ENCODE results near the gene ALDH5A1.

Gene ALDH5A1

GRCh38 chr6:24469811-24470210 lies 25.0 kb upstream of the ALDH5A1 start:
- no peak overlapping the region for H3K4me3 ChIP-seq (ENCODE audit: low read length)
- no peak for TF ChIP-seq ZNF274 (IDR thresholded peaks at IDR 0.05; ENCODE audit: low read depth, low read length)

- TF ChIP-seq ZNF274 (IDR thresholded peaks at IDR 0.05; ENCODE audit: low read depth, low read length): no peak
- H3K4me3 ChIP-seq (ENCODE audit: low read length): no peak overlapping the region
Observed at GRCh38 chr6:24472181-24472580, 22.6 kb upstream of the ALDH5A1 start.

DNA sequence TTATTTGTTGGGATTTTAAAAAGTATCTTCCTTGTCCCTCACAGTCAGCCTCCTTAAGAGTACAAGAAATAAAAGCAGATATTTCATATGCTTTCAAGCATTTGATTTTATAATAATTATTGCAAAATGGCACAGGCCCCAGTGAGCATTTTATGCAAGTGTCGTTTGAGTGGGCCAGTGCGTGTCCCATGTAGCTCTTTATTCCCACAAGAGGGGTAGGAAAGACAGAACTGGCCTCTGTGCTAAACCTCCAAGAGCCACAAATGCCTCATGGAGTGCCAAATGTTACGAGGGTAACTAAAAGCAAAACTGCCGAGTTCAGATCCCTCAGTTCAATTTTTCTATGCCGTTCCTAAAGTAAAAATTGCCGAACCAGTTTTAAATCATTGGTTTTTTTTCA lies 18.1 kb upstream of the ALDH5A1 start:
- no peak overlapping the region for H3K4me3 ChIP-seq (ENCODE audit: low read length)
- TF ChIP-seq ZNF274 (IDR thresholded peaks at IDR 0.05; ENCODE audit: low read depth, low read length): no peak

GRCh38 chr6:24477070-24477469 lies 17.7 kb upstream of the ALDH5A1 start:
- no peak overlapping the region for H3K4me3 ChIP-seq (ENCODE audit: low read length)
- TF ChIP-seq ZNF274 (IDR thresholded peaks at IDR 0.05; ENCODE audit: low read depth, low read length): no peak

- TF ChIP-seq ZNF274 (IDR thresholded peaks at IDR 0.05; ENCODE audit: low read depth, low read length): no peak
- H3K4me3 ChIP-seq (ENCODE audit: low read length): no peak overlapping the region
Observed at GRCh38 chr6:24478903-24479302, 15.9 kb upstream of the ALDH5A1 start.

- no peak overlapping the region for H3K4me3 ChIP-seq (ENCODE audit: low read length)
- TF ChIP-seq ZNF274 (IDR thresholded peaks at IDR 0.05; ENCODE audit: low read depth, low read length): no peak
Observed at GRCh38 chr6:24480705-24481104, 14.1 kb upstream of the ALDH5A1 start.

GRCh38 chr6:24481449-24481848 lies 13.3 kb upstream of the ALDH5A1 start:
- no peak overlapping the region for H3K4me3 ChIP-seq (ENCODE audit: low read length)
- TF ChIP-seq ZNF274 (IDR thresholded peaks at IDR 0.05; ENCODE audit: low read depth, low read length): no peak

GRCh38 chr6:24484657-24485323 lies 10.0 kb upstream of the ALDH5A1 start:
- no peak overlapping the region for H3K4me3 ChIP-seq (ENCODE audit: low read length)
- TF ChIP-seq ZNF274 (IDR thresholded peaks at IDR 0.05; ENCODE audit: low read depth, low read length): no peak

GRCh38 chr6:24486065-24486464 lies 8.7 kb upstream of the ALDH5A1 start:
- TF ChIP-seq ZNF274 (IDR thresholded peaks at IDR 0.05; ENCODE audit: low read depth, low read length): no peak
- no peak overlapping the region for H3K4me3 ChIP-seq (ENCODE audit: low read length)

GRCh38 chr6:24489470-24489869 lies 5.3 kb upstream of the ALDH5A1 start, which contains the start of gene GPLD1:
Gene GPLD1 (minus strand): TSS chr6:24489578. CDS start chr6:24489511, 67 bp downstream.
- H3K4me3 ChIP-seq (ENCODE audit: low read length): no peak within 1 kb of the TSS
- TF ChIP-seq ZNF274 (IDR thresholded peaks at IDR 0.05; ENCODE audit: low read depth, low read length): no peak

DNA sequence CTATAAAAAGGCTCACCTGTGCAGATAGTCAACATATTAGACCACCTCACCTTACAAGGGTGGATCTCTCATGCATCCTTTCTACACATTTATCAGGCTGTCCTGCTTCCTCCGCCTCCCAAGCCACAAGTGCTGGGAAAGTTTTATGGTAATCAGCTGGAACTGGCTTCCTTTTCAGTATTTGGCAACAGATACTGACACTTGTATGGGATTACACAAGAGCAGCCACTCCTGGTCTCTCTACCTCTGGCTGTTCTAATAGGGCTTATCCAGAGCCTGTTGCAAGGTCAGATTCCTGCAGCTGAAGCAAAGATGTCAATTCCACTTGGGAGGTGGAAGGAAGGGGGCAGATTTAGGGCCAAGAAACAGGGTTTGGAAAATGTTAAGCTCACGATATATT lies 4.9 kb upstream of the ALDH5A1 start:
- TF ChIP-seq ZNF274 (IDR thresholded peaks at IDR 0.05; ENCODE audit: low read depth, low read length): no peak

DNA sequence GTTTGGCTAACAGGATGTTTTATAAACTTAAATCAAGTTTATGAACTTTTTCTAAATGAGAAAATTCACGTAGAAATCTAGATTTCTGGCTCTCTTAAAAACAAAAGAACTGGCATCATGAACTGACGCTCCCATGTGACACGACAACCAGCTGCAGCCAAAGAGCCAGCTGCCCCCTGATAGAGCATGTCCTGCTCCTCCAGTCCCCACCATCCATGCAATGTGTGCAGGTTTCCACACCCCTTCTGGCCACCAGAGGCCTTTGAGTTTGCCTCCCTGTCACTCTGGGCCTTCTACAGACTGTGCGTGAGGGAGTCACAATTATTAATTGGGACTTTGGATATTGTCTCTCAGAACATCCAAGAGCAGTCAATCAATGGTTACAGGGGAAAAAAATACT lies 3.8 kb upstream of the ALDH5A1 start:
- H3K4me3 ChIP-seq (ENCODE audit: low read length): no peak overlapping the region
- no peak for TF ChIP-seq ZNF274 (IDR thresholded peaks at IDR 0.05; ENCODE audit: low read depth, low read length)

More for the DNA sequence above, 4.9 kb upstream of the ALDH5A1 start:
- H3K4me3 ChIP-seq (ENCODE audit: low read length): no peak overlapping the region

DNA sequence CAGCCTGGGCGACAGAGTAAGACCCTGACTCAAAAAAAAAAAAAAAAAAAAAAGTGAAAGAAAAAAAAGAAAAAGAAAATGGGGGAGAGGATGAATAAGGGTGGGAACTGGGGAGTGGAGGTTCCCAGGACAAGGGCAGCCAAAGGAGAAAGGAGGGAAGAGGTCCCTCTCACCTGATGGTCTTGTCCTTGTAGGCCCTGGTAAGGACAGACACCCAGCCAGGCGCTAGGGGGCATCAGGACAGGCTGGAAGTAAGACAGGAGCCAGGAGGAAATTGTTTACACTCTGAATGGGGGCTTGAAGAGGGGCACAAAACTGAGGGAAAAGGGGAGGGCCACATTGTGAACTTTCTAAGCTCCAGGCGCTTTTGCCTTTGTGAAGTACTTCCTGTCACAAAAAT lies 2.3 kb upstream of the ALDH5A1 start:
- H3K4me3 ChIP-seq (ENCODE audit: low read length): no peak overlapping the region
- TF ChIP-seq ZNF274 (IDR thresholded peaks at IDR 0.05; ENCODE audit: low read depth, low read length): no peak

- TF ChIP-seq ZNF274 (IDR thresholded peaks at IDR 0.05; ENCODE audit: low read depth, low read length): no peak
- peak overlapping the region; percentile 49; the same call in 1 of the 2 replicates for H3K4me3 ChIP-seq (ENCODE audit: low read length)
Observed at GRCh38 chr6:24493945-24494820, 586 bp upstream of the ALDH5A1 start.

Data from GM08714 (cell line).